ENCODE data around the gene PRSS56.

The PRSS56 gene

DNA sequence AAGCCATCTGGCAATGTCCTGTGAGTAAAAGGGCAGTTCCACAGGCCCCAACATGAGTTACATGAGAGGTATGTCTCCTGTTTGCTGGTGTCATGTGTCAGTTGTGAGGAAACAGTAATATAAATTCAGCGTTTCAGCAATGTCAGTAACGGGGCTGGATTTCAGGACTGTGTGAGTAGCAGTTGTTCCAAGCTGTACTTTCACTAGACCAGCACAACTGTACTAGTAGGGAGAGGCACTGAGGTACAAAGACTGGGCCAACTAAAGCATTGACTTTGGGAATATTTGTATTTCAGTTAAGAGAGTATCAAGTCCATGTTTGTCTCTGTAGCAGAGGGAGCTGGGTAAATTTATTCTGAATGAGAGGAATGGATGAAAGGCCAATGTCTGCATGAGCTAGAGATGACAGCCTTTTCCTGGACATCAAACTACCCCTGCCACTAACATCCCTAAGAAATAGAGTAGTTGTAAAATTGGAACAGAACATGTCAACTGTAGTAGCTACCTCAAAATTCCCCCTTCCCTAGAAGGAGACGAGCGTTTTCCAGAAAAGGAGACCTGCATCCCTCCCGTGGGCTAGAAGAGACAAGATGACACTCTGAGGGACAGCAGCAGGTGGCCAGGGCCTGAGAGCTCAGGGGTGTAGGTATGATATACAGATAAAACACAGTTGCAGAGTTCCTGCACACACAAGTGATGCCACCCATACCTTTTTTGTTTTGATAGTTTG is 54.7 kb downstream of the PRSS56 start:
- DNase-seq: no peak
